Activated CD4-positive, alpha-beta T cell treated with anti-CD3 and anti-CD28 coated beads, Interleukin-2, amount 10 ng/mL, durations not matched to agents 7 days and 5 days (primary cell): ENCODE measurements around the gene IDUA. TPM values are rescaled to one million over a fixed set of nuclear protein-coding genes. Genes with fewer than 3 reads are reported as not detected.

ENCODE experiments used
- CTCF ChIA-PET: fragments of 350-600 bp; sonication (Branson Sonifier 250); formaldehyde crosslinking; loops from one replicate; lab custom pipeline; 2021; ENCODE audit warnings: antibody characterized with exemption; lab: Charles Lee
- POLR2A ChIA-PET: fragments of 350-600 bp; sonication (Branson Sonifier 250); formaldehyde crosslinking; loops from one replicate; lab custom pipeline; 2021; ENCODE audit warnings: antibody characterized with exemption; lab: Charles Lee
- DNase-seq: peaks from one replicate; pipeline ENCODE4 v3.0.0-alpha.2; 2020
- H3K27ac Mint-ChIP-seq: one replicate; pipeline ENCODE4 v1.8.0; 2021; ENCODE audit warnings: mild to moderate bottlenecking, moderate library complexity, mixed read lengths
- H3K27me3 Mint-ChIP-seq: one replicate; pipeline ENCODE4 v1.8.0; 2021; ENCODE audit warnings: mixed read lengths
- H3K36me3 Mint-ChIP-seq: one replicate; pipeline ENCODE4 v1.8.0; 2021; ENCODE audit warnings: low read depth, mixed read lengths
- H3K4me1 Mint-ChIP-seq: one replicate; pipeline ENCODE4 v1.8.0; 2021; ENCODE audit warnings: mixed read lengths
- H3K4me3 Mint-ChIP-seq: one replicate; pipeline ENCODE4 v1.8.0; 2021; ENCODE audit warnings: mild to moderate bottlenecking, moderate library complexity, mixed read lengths
- H3K9me3 Mint-ChIP-seq: one replicate; pipeline ENCODE4 v1.8.0; 2021; ENCODE audit warnings: mixed read lengths
- total RNA-seq, 2 experiments: library from RNA; stranded (reverse); gene quantifications; one replicate each; pipeline ENCODE4 v1.2.3, GENCODE V29; 2021

Gene IDUA
- total RNA-seq, 2 experiments from 2014 or later: 35.0 to 43.3 TPM

GRCh38 chr4:978957-979701 lies 7.7 kb upstream of the IDUA start:
- Mint-ChIP-seq H3K9me3 (no peaks in the 10 kb centered on the region), H3K4me3 (no peak overlapping the region), H3K27ac (no peak overlapping the region), H3K27me3 (no peaks in the 10 kb centered on the region), H3K4me1 (peaks cover 5% of the 10 kb centered on the region), H3K36me3 (no peaks in the 10 kb centered on the region)
- ChIA-PET CTCF (no interaction called here), POLR2A (no interaction called here)
- no peak for DNase-seq

- CTCF ChIA-PET: no interaction called here
- POLR2A ChIA-PET: no interaction called here
- Mint-ChIP-seq H3K9me3 (no peaks in the 10 kb centered on the region), H3K4me3 (no peak overlapping the region), H3K27ac (no peak overlapping the region), H3K27me3 (no peaks in the 10 kb centered on the region), H3K4me1 (peaks cover 18% of the 10 kb centered on the region), H3K36me3 (no peaks in the 10 kb centered on the region)
- DNase-seq: no peak
These were observed 4.6 kb upstream of the IDUA start for GRCh38 chr4:982291-982690.

DNA sequence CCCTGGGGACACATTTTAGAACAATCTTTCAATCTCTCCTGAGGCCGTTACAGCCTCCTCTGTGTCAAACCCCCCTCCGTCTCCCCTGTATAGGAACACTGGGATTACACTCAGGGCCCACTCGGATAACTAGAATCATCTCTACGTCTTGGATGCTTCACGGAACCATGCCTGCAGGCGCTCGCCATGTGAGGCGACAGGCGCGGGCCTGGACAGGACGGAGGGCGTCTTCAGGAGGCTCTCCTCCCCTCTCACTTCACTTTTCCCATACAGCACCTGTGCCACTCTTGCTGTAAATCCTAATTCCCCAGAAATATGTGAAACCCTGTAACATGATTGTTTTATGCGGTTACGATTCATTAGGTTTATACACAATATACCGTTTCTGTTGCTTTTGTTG lies 4.0 kb upstream of the IDUA start:
- Mint-ChIP-seq H3K9me3 (no peaks in the 10 kb centered on the region), H3K4me3 (no peak overlapping the region), H3K4me1 (peaks cover 21% of the 10 kb centered on the region), H3K27me3 (no peaks in the 10 kb centered on the region), H3K36me3 (no peaks in the 10 kb centered on the region), H3K27ac (no peak overlapping the region)
- DNase-seq: no peak
- POLR2A ChIA-PET: no interaction called here
- CTCF ChIA-PET: no interaction called here

GRCh38 chr4:984336-985054 lies 2.3 kb upstream of the IDUA start:
- no peak overlapping the region for H3K4me3 Mint-ChIP-seq
- no peak for DNase-seq
- no peak overlapping the region for H3K27ac Mint-ChIP-seq
- ChIA-PET POLR2A (no interaction called here), CTCF (no interaction called here)
- no peaks in the 10 kb centered on the region for H3K27me3 Mint-ChIP-seq
- peaks cover 26% of the 10 kb centered on the region for H3K4me1 Mint-ChIP-seq
- H3K36me3 Mint-ChIP-seq: no peaks in the 10 kb centered on the region
- H3K9me3 Mint-ChIP-seq: no peaks in the 10 kb centered on the region

DNA sequence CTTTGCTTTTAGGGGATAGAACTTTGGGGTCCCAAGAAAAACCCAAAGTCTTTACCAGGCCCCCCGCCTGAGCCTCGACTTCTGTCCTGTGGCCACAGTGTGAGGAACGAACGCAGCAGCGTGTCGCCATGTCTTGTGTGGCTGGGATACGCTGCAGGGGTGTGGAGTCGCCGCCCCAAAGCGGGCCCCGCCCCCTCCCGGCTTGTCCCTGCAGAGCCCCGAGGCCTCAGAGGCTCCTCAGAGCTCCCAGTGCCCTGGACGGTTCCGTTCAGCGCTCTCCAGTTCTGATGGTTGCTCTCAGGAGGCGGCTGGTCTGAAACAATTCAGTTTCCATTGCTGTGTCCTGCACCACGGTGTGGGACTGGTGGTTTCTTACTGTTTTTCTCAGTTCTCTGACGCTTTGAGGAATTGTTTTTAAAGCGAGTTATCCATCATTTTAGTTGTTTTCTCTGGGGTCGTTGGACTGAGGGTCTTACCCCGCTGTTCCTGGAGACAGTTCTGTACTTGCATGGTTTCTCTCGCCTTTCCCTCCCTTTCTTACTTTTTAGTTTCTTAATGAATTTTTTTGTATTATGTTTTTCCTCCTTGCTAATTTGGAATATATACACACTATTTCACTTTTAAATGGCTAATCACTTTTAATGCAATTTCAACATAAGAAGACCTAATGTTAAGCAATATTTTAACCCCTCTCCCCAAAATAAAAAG lies 1.6 kb upstream of the IDUA start:
- peaks cover 26% of the 10 kb centered on the region for H3K4me1 Mint-ChIP-seq
- DNase-seq: peak; percentile 67
- H3K36me3 Mint-ChIP-seq: no peaks in the 10 kb centered on the region
- ChIA-PET POLR2A (no interaction called here), CTCF (no interaction called here)
- H3K9me3 Mint-ChIP-seq: no peaks in the 10 kb centered on the region
- no peaks in the 10 kb centered on the region for H3K27me3 Mint-ChIP-seq
- H3K4me3 Mint-ChIP-seq: peak overlapping the region; percentile 81
- H3K27ac Mint-ChIP-seq: peak overlapping the region; percentile 19

DNA sequence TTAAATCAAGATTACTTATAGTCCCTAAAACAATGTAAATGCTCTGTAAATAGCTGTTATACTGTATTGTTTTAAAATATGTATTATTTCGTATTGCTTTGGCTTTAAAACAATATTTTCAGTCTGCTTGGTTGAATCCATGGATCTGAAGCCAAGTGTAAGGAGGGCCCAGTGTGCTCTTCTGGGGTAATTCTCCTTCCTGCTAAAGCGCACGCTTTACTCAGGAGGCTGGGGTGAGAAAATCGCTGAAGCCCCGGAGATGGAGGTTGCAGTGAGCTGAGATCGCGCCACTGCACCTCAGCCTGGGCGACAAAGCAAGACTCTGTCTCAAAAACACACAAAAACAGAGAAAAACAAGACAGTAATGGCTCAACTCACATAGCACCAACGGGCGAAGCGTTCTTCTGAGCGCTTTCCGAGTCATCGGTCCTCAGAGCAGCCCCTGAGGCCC lies 391 bp upstream of the IDUA start:
- POLR2A ChIA-PET: interaction anchor here (0.5 to 1.6 kb wide), 2 partner anchors 202 to 220 kb away, joined by 3 to 8 read pairs; no protein-coding TSS in a partner anchor
- peak overlapping the region; percentile 76 for H3K27ac Mint-ChIP-seq
- H3K36me3 Mint-ChIP-seq: no peaks in the 10 kb centered on the region
- no peaks in the 10 kb centered on the region for H3K27me3 Mint-ChIP-seq
- DNase-seq: no peak
- H3K4me3 Mint-ChIP-seq: peak overlapping the region; percentile 81
- CTCF ChIA-PET: interaction anchor here (1.2 to 1.7 kb wide), 4 partner anchors 14 to 244 kb away, joined by 3 to 10 read pairs (median 4); no protein-coding TSS in a partner anchor
- no peaks in the 10 kb centered on the region for H3K9me3 Mint-ChIP-seq
- peaks cover 26% of the 10 kb centered on the region for H3K4me1 Mint-ChIP-seq

DNA sequence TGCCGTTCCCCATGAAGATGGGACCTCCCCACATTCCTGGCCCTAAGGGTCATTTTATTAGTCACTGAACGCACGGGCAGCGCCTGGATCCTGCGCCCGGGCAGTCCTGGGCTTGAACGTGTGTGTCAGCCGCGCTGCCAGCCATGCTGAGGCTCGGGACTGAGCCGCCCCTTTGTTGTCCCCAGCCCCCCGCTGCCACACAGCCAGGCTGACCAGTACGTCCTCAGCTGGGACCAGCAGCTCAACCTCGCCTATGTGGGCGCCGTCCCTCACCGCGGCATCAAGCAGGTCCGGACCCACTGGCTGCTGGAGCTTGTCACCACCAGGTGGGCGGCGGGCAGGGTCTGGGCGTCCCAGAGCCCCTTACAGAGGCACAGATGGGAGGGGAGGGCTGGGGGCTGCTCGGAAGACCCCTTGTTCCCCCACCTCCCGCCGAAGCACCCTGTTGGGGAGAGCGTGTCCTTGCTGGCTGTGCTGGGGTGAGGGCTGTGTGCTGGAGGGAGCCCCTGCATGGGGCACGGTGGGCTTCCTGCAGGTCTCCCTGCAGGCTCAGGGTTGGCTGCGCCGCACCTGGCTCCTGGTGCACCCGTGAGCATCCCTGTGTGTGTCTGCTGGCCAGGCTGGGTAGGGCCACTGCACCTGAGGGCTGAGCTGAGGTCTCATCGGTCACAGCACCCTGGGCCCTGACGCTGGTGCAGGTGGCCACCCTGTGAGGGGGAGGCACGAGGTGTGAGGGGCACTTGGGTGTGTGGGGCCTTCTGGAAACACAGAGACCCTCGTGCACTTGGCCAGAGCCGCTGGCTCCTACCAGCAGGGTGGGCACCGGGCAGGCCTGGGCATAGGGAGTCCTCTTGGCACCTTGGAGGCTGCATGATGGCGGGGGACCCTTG lies 1.0 kb downstream of the IDUA start:
- H3K27ac Mint-ChIP-seq: peak overlapping the region; percentile 72
- no peak for DNase-seq
- ChIA-PET POLR2A (interaction anchor here (1.6 kb wide), 1 partner anchor 222 kb away, joined by 8 read pairs; no protein-coding TSS in a partner anchor), CTCF (interaction anchor here (1.2 to 1.7 kb wide), 3 partner anchors 13 to 246 kb away, joined by 3 to 10 read pairs (median 5); no protein-coding TSS in a partner anchor)
- peaks cover 26% of the 10 kb centered on the region for H3K4me1 Mint-ChIP-seq
- peak overlapping the region; percentile 74 for H3K4me3 Mint-ChIP-seq
- H3K9me3 Mint-ChIP-seq: no peaks in the 10 kb centered on the region
- no peaks in the 10 kb centered on the region for H3K36me3 Mint-ChIP-seq
- no peaks in the 10 kb centered on the region for H3K27me3 Mint-ChIP-seq

- ChIA-PET POLR2A (no interaction called here), CTCF (no interaction called here)
- Mint-ChIP-seq H3K27ac (no peak overlapping the region), H3K9me3 (no peaks in the 10 kb centered on the region), H3K36me3 (no peaks in the 10 kb centered on the region), H3K27me3 (no peaks in the 10 kb centered on the region), H3K4me1 (peaks cover 26% of the 10 kb centered on the region), H3K4me3 (no peak overlapping the region)
- no peak for DNase-seq
These were observed 2.2 kb downstream of the IDUA start for GRCh38 chr4:988726-989721.

DNA sequence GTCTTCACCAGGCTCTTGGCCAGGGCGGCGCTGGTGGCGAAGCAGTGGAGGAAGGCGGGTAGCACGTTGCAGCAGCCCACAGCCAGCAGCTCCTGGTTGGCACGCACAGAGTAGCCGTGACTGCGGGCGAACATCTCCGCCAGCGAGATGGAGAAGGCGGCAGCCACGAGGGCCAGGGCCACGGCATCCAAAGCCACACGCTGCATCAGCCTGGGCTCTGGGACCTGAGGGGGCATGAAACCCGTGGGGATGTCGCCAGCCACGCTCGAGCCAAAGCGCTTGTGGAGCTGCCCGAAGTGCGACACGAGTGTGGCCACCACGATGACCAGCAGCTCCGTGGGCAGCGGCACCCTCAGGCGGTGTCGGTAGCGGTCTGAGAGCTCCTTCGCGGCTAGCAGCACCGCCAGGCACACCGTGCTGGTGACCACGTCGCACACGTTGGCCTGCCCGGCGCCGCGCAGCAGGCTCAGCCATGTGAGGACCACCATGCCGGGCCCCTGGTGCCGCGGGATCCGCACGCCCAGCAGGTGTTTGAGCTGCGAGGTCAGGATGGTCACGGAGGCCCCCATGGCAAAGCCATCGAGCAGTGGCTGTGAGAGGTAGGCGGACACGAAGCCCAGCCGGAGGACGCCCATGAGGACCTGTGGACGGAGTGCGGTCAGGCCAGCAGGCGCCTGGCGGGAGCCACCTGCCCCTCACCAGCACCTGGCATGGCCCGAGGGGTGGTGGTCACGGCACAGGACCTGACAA lies 3.1 kb downstream of the IDUA start:
- ChIA-PET POLR2A (no interaction called here), CTCF (no interaction called here)
- H3K27me3 Mint-ChIP-seq: no peaks in the 10 kb centered on the region
- H3K9me3 Mint-ChIP-seq: no peaks in the 10 kb centered on the region
- no peaks in the 10 kb centered on the region for H3K36me3 Mint-ChIP-seq
- DNase-seq: no peak
- peaks cover 22% of the 10 kb centered on the region for H3K4me1 Mint-ChIP-seq
- H3K4me3 Mint-ChIP-seq: no peak overlapping the region
- H3K27ac Mint-ChIP-seq: no peak overlapping the region

GRCh38 chr4:990746-991367 lies 4.0 kb downstream of the IDUA start:
- ChIA-PET CTCF (no interaction called here), POLR2A (no interaction called here)
- Mint-ChIP-seq H3K4me3 (no peak overlapping the region), H3K27me3 (no peaks in the 10 kb centered on the region), H3K9me3 (no peaks in the 10 kb centered on the region), H3K27ac (no peak overlapping the region), H3K4me1 (peaks cover 14% of the 10 kb centered on the region), H3K36me3 (no peaks in the 10 kb centered on the region)
- no peak for DNase-seq
